SK-N-SH treated with all-trans-retinoic acid at 6 μM for 48 hours (cell line): ENCODE data around the gene WFDC10B.
"Not testable (repeated sequence)": the region's sequence is repeated elsewhere in the genome, so short reads cannot be mapped to it uniquely, and the experiment has no call there.

Experiments used
- ATAC-seq: fragments of 200-7000 bp; cut with Tn5 transposase; 3 replicates; pipeline ENCODE4 v1.9.1; 2020; ENCODE audit warnings: mild to moderate bottlenecking, moderate library complexity
- ARNTL ChIP-seq: fragments of 450-650 bp; formaldehyde crosslinking; IDR thresholded peaks from 2 replicates; pipeline ENCODE4 v1.5.0; 2020; ENCODE audit warnings: low read depth, mild to moderate bottlenecking, moderate library complexity, borderline replicate concordance
- BACH2 ChIP-seq: fragments of 250-450 bp; sonication (Bioruptor Pico); IDR thresholded peaks from 2 replicates; pipeline ENCODE4 v1.9.0; 2021; ENCODE audit warnings: mild to moderate bottlenecking, borderline replicate concordance
- CREB5 ChIP-seq: fragments of 250-450 bp; sonication (Bioruptor Pico); IDR thresholded peaks from 2 replicates; pipeline ENCODE4 v1.5.1; 2020; ENCODE audit warnings: low read depth, mild to moderate bottlenecking, moderate library complexity
- CSDC2 ChIP-seq: fragments of 250-450 bp; sonication (Bioruptor Pico); IDR thresholded peaks from 2 replicates; pipeline ENCODE4 v1.5.0; 2020; ENCODE audit warnings: mild to moderate bottlenecking, moderate library complexity
- CSRNP3 ChIP-seq: fragments of 250-450 bp; sonication (Bioruptor Pico); IDR thresholded peaks from 2 replicates; pipeline ENCODE4 v1.5.1; 2021; ENCODE audit warnings: mild to moderate bottlenecking, moderate library complexity
- GLIS3 ChIP-seq: fragments of 250-450 bp; sonication (Bioruptor Pico); IDR thresholded peaks from 2 replicates; pipeline ENCODE4 v1.5.0; 2020; ENCODE audit warnings: mild to moderate bottlenecking, moderate library complexity
- ISL1 ChIP-seq: fragments of 250-450 bp; sonication (Bioruptor Pico); IDR thresholded peaks from 2 replicates; pipeline ENCODE4 v2.1.2; 2022; ENCODE audit warnings: mild to moderate bottlenecking, moderate library complexity
- OSR1 ChIP-seq: fragments of 250-450 bp; sonication (Bioruptor Pico); IDR thresholded peaks from 2 replicates; pipeline ENCODE4 v1.8.0; 2022; ENCODE audit warnings: moderate library complexity, mild to moderate bottlenecking, inconsistent platforms
- PATZ1 ChIP-seq: fragments of 250-450 bp; sonication (Bioruptor Pico); IDR thresholded peaks from 2 replicates; pipeline ENCODE4 v1.8.0; 2020; ENCODE audit warnings: mild to moderate bottlenecking, moderate library complexity, borderline replicate concordance
- POU6F1 ChIP-seq: fragments of 250-450 bp; sonication (Bioruptor Pico); IDR thresholded peaks from 2 replicates; pipeline ENCODE4 v1.8.0; 2021; ENCODE audit warnings: low read depth, mild to moderate bottlenecking, moderate library complexity, borderline replicate concordance
- PPARA ChIP-seq: fragments of 250-450 bp; sonication (Bioruptor Pico); IDR thresholded peaks from 2 replicates; pipeline ENCODE4 v1.5.0; 2020; ENCODE audit warnings: mild to moderate bottlenecking, borderline replicate concordance
- RARB ChIP-seq: fragments of 250-450 bp; sonication (Bioruptor Pico); IDR thresholded peaks from 2 replicates; pipeline ENCODE4 v1.8.0; 2021; ENCODE audit warnings: mild to moderate bottlenecking, moderate library complexity
- TCF4 ChIP-seq: fragments of 250-450 bp; sonication (Bioruptor Pico); IDR thresholded peaks from 2 replicates; pipeline ENCODE4 v1.8.0; 2021; ENCODE audit warnings: mild to moderate bottlenecking, moderate library complexity, borderline replicate concordance
- TOX ChIP-seq: fragments of 250-450 bp; sonication (Bioruptor Pico); IDR thresholded peaks from 2 replicates; pipeline ENCODE4 v1.8.0; 2021; ENCODE audit warnings: mild to moderate bottlenecking, moderate library complexity, borderline replicate concordance
- TSHZ2 ChIP-seq: fragments of 250-450 bp; sonication (Bioruptor Pico); IDR thresholded peaks from 2 replicates; pipeline ENCODE4 v1.5.0; 2020; ENCODE audit warnings: mild to moderate bottlenecking, moderate library complexity
- ZC3H10 ChIP-seq: fragments of 250-450 bp; sonication (Bioruptor Pico); IDR thresholded peaks from 2 replicates; pipeline ENCODE4 v1.5.1; 2021; ENCODE audit warnings: mild to moderate bottlenecking, moderate library complexity
- ZFP3 ChIP-seq: fragments of 250-450 bp; sonication (Bioruptor Pico); IDR thresholded peaks from 2 replicates; pipeline ENCODE4 v1.5.0; 2020; ENCODE audit warnings: mild to moderate bottlenecking, moderate library complexity
- ZFP30 ChIP-seq: fragments of 450-650 bp; formaldehyde crosslinking; IDR thresholded peaks from 2 replicates; pipeline ENCODE4 v1.5.0; 2022; ENCODE audit warnings: mild to moderate bottlenecking, moderate library complexity
- ZNF565 ChIP-seq: fragments of 450-650 bp; formaldehyde crosslinking; conservative IDR thresholded peaks from 2 replicates; pipeline ENCODE4 v1.5.0; 2020; ENCODE audit warnings: low read depth, mild to moderate bottlenecking, moderate library complexity
- ZNF70 ChIP-seq: fragments of 450-650 bp; formaldehyde crosslinking; IDR thresholded peaks from 2 replicates; pipeline ENCODE4 v1.5.0; 2020; ENCODE audit warnings: mild to moderate bottlenecking, moderate library complexity
- ZNF8 ChIP-seq: fragments of 450-650 bp; formaldehyde crosslinking; IDR thresholded peaks from 2 replicates; pipeline ENCODE4 v1.5.0; 2020; ENCODE audit warnings: mild to moderate bottlenecking, moderate library complexity

WFDC10B gene

GRCh38 chr20:45722047-45722446 lies 17.2 kb upstream of the WFDC10B start, which contains the start of gene SPINT4:
Gene SPINT4 (plus strand): TSS chr20:45722347. CDS start chr20:45722368, 21 bp downstream.
- no peak for ATAC-seq
- TF ChIP-seq TCF4, result no peak
- TF ChIP-seq ZNF565 (CRISPR knock-in tag), result no peak
- no peak for TF ChIP-seq OSR1 (CRISPR knock-in tag)
- TF ChIP-seq TOX, result no peak
- TF ChIP-seq CREB5, result no peak
- no peak for TF ChIP-seq ZC3H10 (CRISPR knock-in tag)
- no peak for TF ChIP-seq TSHZ2
- TF ChIP-seq CSRNP3, result no peak
- no peak for TF ChIP-seq BACH2 (CRISPR knock-in tag)

- ATAC-seq, result not testable (repeated sequence)
Observed at GRCh38 chr20:45716141-45716688, 11.4 kb upstream of the WFDC10B start.

- no peak for TF ChIP-seq ZNF8 (CRISPR knock-in tag)
- no peak for TF ChIP-seq ZFP30 (CRISPR knock-in tag)
- no peak for TF ChIP-seq CSRNP3
- TF ChIP-seq CREB5, result no peak
- no peak for TF ChIP-seq BACH2 (CRISPR knock-in tag)
- ATAC-seq, result no peak
Observed at GRCh38 chr20:45701873-45702272, 2.9 kb downstream of the WFDC10B start, which contains the start of gene WFDC13. Gene WFDC13 (plus strand): TSS chr20:45702038. CDS start chr20:45702124, 86 bp downstream.

GRCh38 chr20:45701104-45701503 lies 3.7 kb downstream of the WFDC10B start:
- no peak for ATAC-seq
- TF ChIP-seq BACH2 (CRISPR knock-in tag) (no peak), CSRNP3 (no peak), CSDC2 (CRISPR knock-in tag) (no peak), PPARA (CRISPR knock-in tag) (no peak), PATZ1 (CRISPR knock-in tag) (no peak), ARNTL (CRISPR knock-in tag) (no peak), GLIS3 (CRISPR knock-in tag) (no peak), RARB (CRISPR knock-in tag) (no peak), ZFP3 (no peak), ZNF70 (CRISPR knock-in tag) (no peak), ZNF565 (CRISPR knock-in tag) (no peak), ISL1 (no peak), POU6F1 (no peak), CREB5 (no peak), TCF4 (no peak)
